Bronchial epithelial cell (primary cell): ENCODE data around the gene ZNF527. TPM values are rescaled to one million over a fixed set of nuclear protein-coding genes. Genes with fewer than 3 reads are reported as not detected.

Source experiments
- DNase-seq: peaks from one replicate; pipeline ENCODE4 v3.0.0-alpha.2; 2010; ENCODE audit warnings: low read depth
- FAIRE-seq: peaks from 2 replicates; lab custom pipeline; 2011; peaks lifted over from hg19 to GRCh38; lab: Jason Lieb, UNC
- H3K27me3 ChIP-seq: 2 replicates; pipeline ENCODE4 v1.5.1; 2011; ENCODE audit warnings: low read length; ENCODE audit not compliant: control insufficient read depth, insufficient read depth
- H3K36me3 ChIP-seq: 2 replicates; pipeline ENCODE4 v1.5.1; 2011; ENCODE audit warnings: low read length; ENCODE audit not compliant: control insufficient read depth, insufficient read depth
- H3K4me3 ChIP-seq: 2 replicates; pipeline ENCODE4 v1.5.1; 2011; ENCODE audit warnings: mild to moderate bottlenecking, low read depth, low read length, control low read depth
- total RNA-seq: library from RNA; depleted of rRNA; stranded (reverse); fragments of >200 nt; gene quantifications from 2 replicates; pipeline ENCODE4 v1.2.1, GENCODE V29; 2014
- TF ChIP-seq, protein P1 (sequence below): IDR thresholded peaks from 2 replicates; pipeline ENCODE4 v1.5.1; 2011; ENCODE audit warnings: mild to moderate bottlenecking, moderate library complexity, low read length, control low read depth, inconsistent platforms; ENCODE audit not compliant: insufficient read depth, severe bottlenecking

Gene ZNF527
- total RNA-seq: 3.7 and 3.8 TPM in 2 replicates

DNA sequence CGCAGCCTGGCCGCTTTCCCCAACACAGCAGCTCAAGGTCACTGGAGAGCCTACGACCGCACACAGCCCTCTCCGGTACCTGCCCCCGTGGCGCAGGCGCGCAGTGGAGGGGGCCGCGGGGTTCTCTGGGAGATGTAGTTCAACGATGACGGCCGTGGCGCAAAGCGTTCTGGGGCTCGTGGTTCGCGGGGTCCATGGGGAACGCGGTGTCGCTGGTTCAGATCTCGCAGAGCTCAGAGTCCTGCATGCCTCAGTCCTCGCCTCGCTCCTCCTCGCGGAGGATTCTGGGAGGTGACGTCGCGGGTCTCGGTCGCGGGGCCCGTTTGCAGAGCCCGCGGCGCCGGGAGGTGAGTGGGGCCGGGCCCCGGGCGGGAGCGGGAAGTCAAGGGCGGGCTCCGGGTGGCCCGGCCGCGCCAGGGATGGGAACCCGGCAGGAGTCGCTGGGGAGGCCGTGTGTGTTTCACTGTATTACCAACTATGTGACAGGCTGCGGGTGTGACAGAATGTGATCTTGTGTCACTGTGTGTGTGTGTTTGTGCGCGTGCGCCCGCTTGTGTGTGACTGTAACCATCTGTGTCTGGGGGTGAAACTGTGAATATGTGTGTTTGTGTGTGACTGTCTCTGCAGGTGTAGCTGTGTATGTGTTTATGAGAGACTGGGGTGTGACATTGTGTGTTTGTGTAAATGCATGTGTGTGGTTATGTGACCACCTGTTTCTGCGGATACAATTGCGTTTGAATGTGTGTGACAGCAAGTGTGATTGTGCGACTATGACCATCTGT lies at the start of gene ZNF527:
Gene ZNF527, plus strand, starts transcription at position 220 of the 782 bp plus-strand sequence. CDS start 3,100 bp downstream, outside the sequence.
- no peaks in the 10 kb centered on the region for H3K36me3 ChIP-seq
- DNase-seq: peak; percentile 90
- no peak for FAIRE-seq
- TF ChIP-seq, protein P1, sequence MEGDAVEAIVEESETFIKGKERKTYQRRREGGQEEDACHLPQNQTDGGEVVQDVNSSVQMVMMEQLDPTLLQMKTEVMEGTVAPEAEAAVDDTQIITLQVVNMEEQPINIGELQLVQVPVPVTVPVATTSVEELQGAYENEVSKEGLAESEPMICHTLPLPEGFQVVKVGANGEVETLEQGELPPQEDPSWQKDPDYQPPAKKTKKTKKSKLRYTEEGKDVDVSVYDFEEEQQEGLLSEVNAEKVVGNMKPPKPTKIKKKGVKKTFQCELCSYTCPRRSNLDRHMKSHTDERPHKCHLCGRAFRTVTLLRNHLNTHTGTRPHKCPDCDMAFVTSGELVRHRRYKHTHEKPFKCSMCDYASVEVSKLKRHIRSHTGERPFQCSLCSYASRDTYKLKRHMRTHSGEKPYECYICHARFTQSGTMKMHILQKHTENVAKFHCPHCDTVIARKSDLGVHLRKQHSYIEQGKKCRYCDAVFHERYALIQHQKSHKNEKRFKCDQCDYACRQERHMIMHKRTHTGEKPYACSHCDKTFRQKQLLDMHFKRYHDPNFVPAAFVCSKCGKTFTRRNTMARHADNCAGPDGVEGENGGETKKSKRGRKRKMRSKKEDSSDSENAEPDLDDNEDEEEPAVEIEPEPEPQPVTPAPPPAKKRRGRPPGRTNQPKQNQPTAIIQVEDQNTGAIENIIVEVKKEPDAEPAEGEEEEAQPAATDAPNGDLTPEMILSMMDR: peak; percentile 23
- no peaks in the 10 kb centered on the region for H3K27me3 ChIP-seq
- H3K4me3 ChIP-seq: peak within 1 kb of the TSS; percentile 50

DNA sequence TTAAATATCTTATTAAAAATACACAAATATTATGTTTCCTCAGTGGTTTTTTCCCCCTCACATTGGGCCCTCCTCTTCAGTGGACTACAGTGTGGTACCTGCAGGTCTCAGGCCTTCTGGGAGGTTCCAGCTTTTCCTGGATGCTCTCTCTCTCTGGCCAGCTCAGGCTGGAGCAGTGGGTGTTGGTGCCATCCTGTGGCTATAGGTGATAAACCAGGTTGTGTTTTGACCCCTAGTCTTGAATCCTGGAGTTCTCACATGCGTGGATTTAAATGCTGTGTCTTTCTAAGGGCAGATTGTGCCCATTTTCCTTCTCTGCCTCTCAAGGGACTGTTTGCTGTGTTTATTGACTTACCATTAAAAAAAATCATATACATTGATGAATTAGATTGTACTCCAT lies 41.2 kb upstream of the ZNF527 start:
- Histone ChIP-seq H3K27me3 (no peaks in the 10 kb centered on the region), H3K36me3 (peaks cover 4% of the 10 kb centered on the region), H3K4me3 (no peak overlapping the region)
- DNase-seq (no peak), FAIRE-seq (no peak)
- TF ChIP-seq, protein P1: no peak

DNA sequence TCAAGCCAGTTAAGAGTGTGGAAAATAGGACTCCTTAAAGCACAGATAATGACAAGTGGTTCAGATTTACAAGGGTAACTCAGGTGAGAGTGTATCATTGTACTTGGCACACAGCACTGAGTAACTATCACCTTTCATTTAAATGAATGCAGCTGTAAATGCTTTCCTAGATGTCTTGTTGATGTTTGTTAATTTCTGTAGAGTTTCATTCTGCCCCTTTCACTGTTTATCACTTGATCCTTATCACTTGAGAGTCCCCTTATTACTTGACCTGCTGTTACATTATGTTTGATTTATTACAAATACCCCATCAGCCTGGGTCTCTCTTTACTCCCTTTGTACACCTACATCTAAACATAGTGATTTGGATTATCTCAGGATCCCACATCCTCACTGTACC lies 38.1 kb upstream of the ZNF527 start:
- TF ChIP-seq, protein P1: no peak
- DNase-seq (no peak), FAIRE-seq (no peak)

DNA sequence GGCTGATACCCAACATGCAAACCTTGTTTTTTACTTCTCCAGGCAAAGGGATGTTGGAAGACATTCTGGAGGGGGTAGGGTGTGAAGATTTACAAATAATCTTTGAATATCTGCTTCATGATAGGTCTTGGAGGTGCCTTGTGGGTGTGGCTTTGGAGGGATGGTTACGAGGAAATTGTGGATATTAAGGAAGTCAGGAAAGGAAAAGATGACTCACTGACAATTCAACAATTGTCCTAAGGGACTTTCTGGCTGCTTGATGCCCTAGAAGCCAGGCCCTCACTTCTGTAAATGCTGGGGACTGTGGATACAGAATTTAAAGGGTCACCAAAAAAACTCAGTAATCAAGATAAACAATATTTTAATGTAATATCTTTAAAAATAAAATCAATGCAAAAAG lies 37.4 kb upstream of the ZNF527 start:
- no peaks in the 10 kb centered on the region for H3K27me3 ChIP-seq
- DNase-seq: peak; percentile 63
- H3K4me3 ChIP-seq: no peak overlapping the region
- no peak for FAIRE-seq
- TF ChIP-seq, protein P1: no peak
- peaks cover 1% of the 10 kb centered on the region for H3K36me3 ChIP-seq

More for the DNA sequence above, 38.1 kb upstream of the ZNF527 start:
- peaks cover 4% of the 10 kb centered on the region for H3K36me3 ChIP-seq
- H3K4me3 ChIP-seq: no peak overlapping the region
- H3K27me3 ChIP-seq: no peaks in the 10 kb centered on the region

DNA sequence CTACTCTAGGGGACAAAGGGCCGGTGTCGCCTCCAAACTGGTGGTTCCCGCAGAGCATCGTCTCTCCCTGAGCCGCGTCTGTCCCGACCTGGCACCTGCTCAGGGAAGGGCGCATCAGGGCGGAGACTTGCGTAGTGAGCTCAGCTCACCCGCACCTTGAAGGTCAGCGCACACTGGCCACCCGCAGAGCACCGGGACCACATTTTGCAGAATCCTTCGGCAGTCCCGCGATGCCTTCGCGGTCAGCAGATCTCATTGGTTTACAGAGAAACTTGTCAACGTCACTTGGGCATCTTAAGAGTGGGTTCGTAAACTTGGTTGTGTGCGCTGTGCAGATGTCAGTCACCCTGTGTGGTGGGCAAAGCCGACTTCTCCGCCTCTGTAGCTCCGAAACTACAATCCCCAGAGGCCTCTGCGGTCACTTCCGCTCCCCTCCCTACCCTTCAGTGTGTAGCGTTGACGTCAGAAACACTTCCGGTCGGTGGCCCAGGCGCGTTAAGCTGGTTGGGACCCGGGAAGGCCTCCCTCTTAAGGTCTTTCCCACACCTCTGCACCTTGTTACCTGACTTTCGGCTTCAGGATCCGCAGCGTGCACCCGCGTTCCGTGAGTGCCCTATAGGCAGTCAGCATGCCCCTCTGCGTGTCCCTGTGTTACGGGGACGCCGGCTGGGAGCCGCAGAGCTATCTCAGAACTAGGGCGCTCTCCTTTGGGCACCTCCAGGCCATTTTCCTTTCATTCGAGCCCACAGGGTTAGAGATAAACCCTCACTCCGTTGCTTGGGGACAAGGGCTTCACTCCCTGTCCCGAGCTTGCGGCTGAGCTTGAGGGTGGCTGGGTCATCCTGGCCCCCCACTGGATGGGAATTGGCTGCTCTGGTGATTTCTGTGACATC lies 36.5 kb upstream of the ZNF527 start:
- Histone ChIP-seq H3K27me3 (no peaks in the 10 kb centered on the region), H3K4me3 (peak overlapping the region; percentile 57), H3K36me3 (no peaks in the 10 kb centered on the region)
- TF ChIP-seq, protein P1: no peak
- DNase-seq (peak; percentile 85), FAIRE-seq (no peak)
